ENCODE results near the gene UHRF2. TPM values are rescaled to one million over a fixed set of nuclear protein-coding genes. Genes with fewer than 3 reads are reported as not detected.

Gene UHRF2
- total and polyA plus RNA-seq, 2 of the 13 experiments (the other 11 are each of a cell fraction or from before 2014, with no cell fraction given): 42.1 to 44.2 TPM

DNA sequence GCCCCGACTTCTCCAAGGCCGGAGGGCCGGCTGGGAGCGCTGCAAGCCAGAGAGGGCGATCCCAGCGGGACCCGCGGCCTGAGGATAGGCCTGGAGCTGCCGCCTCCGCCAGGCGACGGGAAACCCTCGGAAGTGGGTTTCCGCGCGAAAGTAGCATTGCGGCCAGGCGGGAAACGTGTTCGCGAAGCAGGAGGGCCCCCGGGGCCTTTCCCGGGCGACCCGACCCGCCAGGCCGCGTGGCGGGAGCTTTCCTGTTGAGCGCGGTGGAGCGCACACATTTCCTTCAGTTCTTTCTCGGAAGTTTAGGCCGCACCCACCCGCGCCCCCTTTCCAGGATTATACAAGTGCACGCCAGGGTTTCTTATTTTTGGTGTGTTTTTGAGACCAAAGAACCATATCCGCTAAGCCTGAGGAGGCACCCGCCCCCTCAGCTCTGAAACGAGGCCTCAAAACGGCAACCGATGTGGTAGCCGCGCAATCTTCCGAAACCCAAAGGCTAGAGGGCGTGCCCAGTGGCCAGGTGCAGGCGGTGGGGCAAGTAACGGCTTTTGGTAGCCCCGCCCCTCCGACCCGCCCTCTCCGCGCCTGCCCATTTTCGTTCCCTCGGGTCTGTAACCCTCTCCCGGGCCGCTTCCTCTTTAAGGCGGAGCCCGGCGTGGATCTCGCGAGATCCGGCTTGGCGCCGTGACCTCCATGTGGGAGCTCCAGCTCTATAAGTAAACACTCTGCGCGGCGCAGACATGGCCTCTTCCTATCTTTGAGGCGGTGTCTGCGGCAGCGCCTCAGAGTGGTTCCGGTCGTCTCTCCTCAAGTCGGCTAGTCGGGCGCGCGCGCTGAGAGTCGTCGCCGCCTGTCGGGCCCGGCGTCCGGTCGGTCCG, at the start of gene UHRF2 (continued):
- TF ChIP-seq, protein P1, sequence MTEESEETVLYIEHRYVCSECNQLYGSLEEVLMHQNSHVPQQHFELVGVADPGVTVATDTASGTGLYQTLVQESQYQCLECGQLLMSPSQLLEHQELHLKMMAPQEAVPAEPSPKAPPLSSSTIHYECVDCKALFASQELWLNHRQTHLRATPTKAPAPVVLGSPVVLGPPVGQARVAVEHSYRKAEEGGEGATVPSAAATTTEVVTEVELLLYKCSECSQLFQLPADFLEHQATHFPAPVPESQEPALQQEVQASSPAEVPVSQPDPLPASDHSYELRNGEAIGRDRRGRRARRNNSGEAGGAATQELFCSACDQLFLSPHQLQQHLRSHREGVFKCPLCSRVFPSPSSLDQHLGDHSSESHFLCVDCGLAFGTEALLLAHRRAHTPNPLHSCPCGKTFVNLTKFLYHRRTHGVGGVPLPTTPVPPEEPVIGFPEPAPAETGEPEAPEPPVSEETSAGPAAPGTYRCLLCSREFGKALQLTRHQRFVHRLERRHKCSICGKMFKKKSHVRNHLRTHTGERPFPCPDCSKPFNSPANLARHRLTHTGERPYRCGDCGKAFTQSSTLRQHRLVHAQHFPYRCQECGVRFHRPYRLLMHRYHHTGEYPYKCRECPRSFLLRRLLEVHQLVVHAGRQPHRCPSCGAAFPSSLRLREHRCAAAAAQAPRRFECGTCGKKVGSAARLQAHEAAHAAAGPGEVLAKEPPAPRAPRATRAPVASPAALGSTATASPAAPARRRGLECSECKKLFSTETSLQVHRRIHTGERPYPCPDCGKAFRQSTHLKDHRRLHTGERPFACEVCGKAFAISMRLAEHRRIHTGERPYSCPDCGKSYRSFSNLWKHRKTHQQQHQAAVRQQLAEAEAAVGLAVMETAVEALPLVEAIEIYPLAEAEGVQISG (CRISPR knock-in tag; IDR thresholded peaks at IDR 0.05): peak; percentile 64
- TF ChIP-seq HIVEP1 (CRISPR knock-in tag; IDR thresholded peaks at IDR 0.05) (no peak), ZNF547 (CRISPR knock-in tag; IDR thresholded peaks at IDR 0.05) (no peak; the same call in 1 of the 2 replicates), ZNF430 (CRISPR knock-in tag; IDR thresholded peaks at IDR 0.05) (no peak), ELF4 (CRISPR knock-in tag; IDR thresholded peaks at IDR 0.05; ENCODE audit: borderline replicate concordance) (peak; percentile 68; the same call in 1 of the 2 replicates), GLMP (CRISPR knock-in tag; IDR thresholded peaks at IDR 0.05; ENCODE audit: borderline replicate concordance) (no peak), ZNF558 (CRISPR knock-in tag; IDR thresholded peaks at IDR 0.05; ENCODE audit: borderline replicate concordance) (no peak; the same call in 1 of the 2 replicates), NFKB2 (CRISPR knock-in tag; IDR thresholded peaks at IDR 0.05; ENCODE audit: borderline replicate concordance) (no peak), PHF20 (CRISPR knock-in tag; IDR thresholded peaks at IDR 0.05) (peak; percentile 43), NFYC (CRISPR knock-in tag; IDR thresholded peaks at IDR 0.05) (no peak), SMYD3 (CRISPR knock-in tag; IDR thresholded peaks at IDR 0.05) (no peak), BATF2 (CRISPR knock-in tag; IDR thresholded peaks at IDR 0.05) (no peak), ATAD3A (CRISPR knock-in tag; IDR thresholded peaks at IDR 0.05) (no peak), REXO4 (CRISPR knock-in tag; IDR thresholded peaks at IDR 0.05; ENCODE audit: borderline replicate concordance) (no peak), TARDBP (CRISPR knock-in tag; IDR thresholded peaks at IDR 0.05) (peak; percentile 79; the same call in 1 of the 2 replicates), ELF3 (CRISPR knock-in tag; IDR thresholded peaks at IDR 0.05) (peak; percentile 90; the same call in 1 of the 2 replicates), ZNF24 (IDR thresholded peaks at IDR 0.05) (no peak), AGO2 (optimal IDR thresholded peaks at IDR 0.05; ENCODE audit: low read depth, low read length) (no peak), TIGD3 (CRISPR knock-in tag; IDR thresholded peaks at IDR 0.05; ENCODE audit: borderline replicate concordance) (no peak), IRF1 (CRISPR knock-in tag; IDR thresholded peaks at IDR 0.05; ENCODE audit: low read depth) (no peak), ATF2 (CRISPR knock-in tag; IDR thresholded peaks at IDR 0.05) (no peak)
